Mesendoderm (in vitro differentiated cells): ENCODE data around the gene FAM151A.
A peak's percentile ranks its signal among the peaks of the same experiment; 100 is the strongest.

Experiments
- DNase-seq: peaks from one replicate; pipeline ENCODE4 v3.0.0; 2013
- H2AK5ac ChIP-seq: 2 replicates; pipeline ENCODE4 v1.6.1; 2013; ENCODE audit warnings: low read length, inconsistent platforms
- H2BK120ac ChIP-seq: 2 replicates; pipeline ENCODE4 v1.6.1; 2013; ENCODE audit warnings: low read depth, mild to moderate bottlenecking, low read length, moderate library complexity, mixed read lengths
- H2BK15ac ChIP-seq: replicated peaks from 2 replicates; pipeline ENCODE4 v1.6.1; 2013; ENCODE audit warnings: low read depth, mild to moderate bottlenecking, moderate library complexity
- H2BK5ac ChIP-seq: 2 replicates; pipeline ENCODE4 v1.6.1; 2013; ENCODE audit warnings: low read length, inconsistent platforms
- H3K18ac ChIP-seq: 2 replicates; pipeline ENCODE4 v1.6.1; 2013; ENCODE audit warnings: mild to moderate bottlenecking, low read length, mixed read lengths
- H3K23ac ChIP-seq: one replicate; pipeline ENCODE4 v1.6.1; 2013; ENCODE audit warnings: low read length
- H3K27ac ChIP-seq: 2 replicates; pipeline ENCODE4 v1.5.1; 2013; ENCODE audit warnings: low read depth, mild to moderate bottlenecking, inconsistent platforms, low read length, moderate library complexity
- H3K27me3 ChIP-seq: 2 replicates; pipeline ENCODE4 v1.6.1; 2013; ENCODE audit warnings: low read length, control low read depth, mild to moderate bottlenecking, inconsistent platforms; ENCODE audit not compliant: insufficient read depth, poor library complexity
- H3K36me3 ChIP-seq: 2 replicates; pipeline ENCODE4 v1.6.1; 2013; ENCODE audit warnings: low read length, inconsistent platforms; ENCODE audit not compliant: control insufficient read depth, insufficient read depth
- H3K4ac ChIP-seq: one replicate; pipeline ENCODE4 v1.6.1; 2013; ENCODE audit warnings: low read depth, mild to moderate bottlenecking, low read length, moderate library complexity
- H3K4me1 ChIP-seq: 2 replicates; pipeline ENCODE4 v1.6.1; 2013; ENCODE audit warnings: low read depth, low read length, inconsistent platforms; ENCODE audit not compliant: control insufficient read depth
- H3K4me2 ChIP-seq: 2 replicates; pipeline ENCODE4 v1.6.1; 2013; ENCODE audit warnings: low read length
- H3K4me3 ChIP-seq: 2 replicates; pipeline ENCODE4 v1.5.1; 2013; ENCODE audit warnings: mild to moderate bottlenecking, low read length
- H3K56ac ChIP-seq: one replicate; pipeline ENCODE4 v1.6.1; 2013; ENCODE audit warnings: low read length
- H3K79me1 ChIP-seq: 2 replicates; pipeline ENCODE4 v1.6.1; 2013; ENCODE audit warnings: low read length, inconsistent platforms
- H3K79me2 ChIP-seq: 2 replicates; pipeline ENCODE4 v1.6.1; 2013; ENCODE audit warnings: mild to moderate bottlenecking, low read length; ENCODE audit not compliant: control insufficient read depth, insufficient read depth
- H3K9ac ChIP-seq: 2 replicates; pipeline ENCODE4 v1.6.1; 2013; ENCODE audit warnings: low read length, inconsistent platforms
- H4K5ac ChIP-seq: one replicate; pipeline ENCODE4 v1.6.1; 2013; ENCODE audit warnings: low read length
- H4K8ac ChIP-seq: one replicate; pipeline ENCODE4 v1.6.1; 2013; ENCODE audit warnings: low read depth, mild to moderate bottlenecking, control low read depth, low read length, moderate library complexity
- WGBS: extraction: QIAGEN DNeasy Blood & Tissue Kit; methylation state at CpG from one replicate; pipeline ENCODE4 v1.1.7; 2013; ENCODE audit warnings: low lambda C conversion rate, missing lambda C conversion rate; ENCODE audit not compliant: insufficient coverage; ENCODE audit errors: extremely low coverage; 5-methylcytosine and 5-hydroxymethylcytosine counted together

Gene FAM151A

DNA sequence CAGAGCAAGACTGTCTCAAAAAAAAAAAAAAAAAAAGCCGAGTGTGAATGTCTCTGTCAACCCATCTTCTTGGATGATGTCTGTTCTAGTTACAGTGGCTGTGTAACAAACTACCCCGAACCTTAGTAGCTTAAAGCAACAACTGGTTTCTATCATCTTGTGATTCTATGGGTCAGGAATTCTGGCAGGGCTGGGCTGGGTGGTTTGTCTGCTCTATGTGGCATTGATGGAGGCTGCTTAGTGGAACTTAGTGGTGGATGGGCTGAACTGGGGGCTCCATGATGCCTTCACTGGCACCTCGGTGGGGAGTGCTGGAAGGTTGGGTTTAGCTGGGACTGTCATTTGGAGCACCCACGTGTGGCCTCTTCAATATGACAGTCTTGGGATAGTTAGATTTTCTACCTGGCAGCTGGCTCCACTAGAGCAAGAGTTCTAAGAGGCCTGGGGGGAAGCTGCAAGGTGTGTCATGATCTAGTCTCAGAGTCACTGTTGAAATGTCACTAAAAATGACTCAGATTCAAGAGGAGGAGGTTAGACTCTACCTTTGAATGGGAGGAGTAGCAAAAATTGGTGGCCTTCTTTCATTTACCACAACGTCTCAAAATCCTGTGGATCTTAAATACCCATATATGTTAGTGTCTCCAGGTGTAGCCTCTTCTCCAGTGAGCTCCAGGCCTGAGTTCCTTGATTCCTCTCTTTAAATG, 56.7 kb downstream of the FAM151A start:
- Histone ChIP-seq H3K23ac (no peak overlapping the region), H3K56ac (no peak overlapping the region), H3K4ac (no peak overlapping the region), H2BK5ac (no peak overlapping the region), H3K79me1 (no peaks in the 10 kb centered on the region), H3K27me3 (no peaks in the 10 kb centered on the region), H2BK15ac (no peak overlapping the region), H2AK5ac (no peak overlapping the region), H2BK120ac (no peak overlapping the region), H3K27ac (no peak overlapping the region), H4K5ac (no peak overlapping the region), H3K4me3 (no peak overlapping the region), H3K4me1 (peaks cover 11% of the 10 kb centered on the region), H3K4me2 (no peak overlapping the region), H3K79me2 (no peaks in the 10 kb centered on the region), H4K8ac (no peak overlapping the region), H3K36me3 (no peaks in the 10 kb centered on the region), H3K18ac (no peak overlapping the region), H3K9ac (no peak overlapping the region)
- WGBS: no CpG with 5 or more reads among the region's 5 CpGs
- DNase-seq: no peak

GRCh38 chr1:54565113-54565501, 58.2 kb downstream of the FAM151A start:
- Histone ChIP-seq H3K27ac (no peak overlapping the region), H2AK5ac (no peak overlapping the region), H3K79me2 (no peaks in the 10 kb centered on the region), H2BK120ac (no peak overlapping the region), H3K4me2 (no peak overlapping the region), H4K5ac (no peak overlapping the region), H3K4me3 (no peak overlapping the region), H3K4me1 (peaks cover 6% of the 10 kb centered on the region), H3K23ac (no peak overlapping the region), H3K9ac (no peak overlapping the region), H4K8ac (no peak overlapping the region), H3K27me3 (no peaks in the 10 kb centered on the region), H3K56ac (no peak overlapping the region), H2BK15ac (no peak overlapping the region), H3K4ac (no peak overlapping the region), H2BK5ac (no peak overlapping the region), H3K18ac (no peak overlapping the region), H3K79me1 (no peaks in the 10 kb centered on the region), H3K36me3 (no peaks in the 10 kb centered on the region)
- no CpG with 5 or more reads among the region's 4 CpGs for WGBS
- DNase-seq: no peak

DNA sequence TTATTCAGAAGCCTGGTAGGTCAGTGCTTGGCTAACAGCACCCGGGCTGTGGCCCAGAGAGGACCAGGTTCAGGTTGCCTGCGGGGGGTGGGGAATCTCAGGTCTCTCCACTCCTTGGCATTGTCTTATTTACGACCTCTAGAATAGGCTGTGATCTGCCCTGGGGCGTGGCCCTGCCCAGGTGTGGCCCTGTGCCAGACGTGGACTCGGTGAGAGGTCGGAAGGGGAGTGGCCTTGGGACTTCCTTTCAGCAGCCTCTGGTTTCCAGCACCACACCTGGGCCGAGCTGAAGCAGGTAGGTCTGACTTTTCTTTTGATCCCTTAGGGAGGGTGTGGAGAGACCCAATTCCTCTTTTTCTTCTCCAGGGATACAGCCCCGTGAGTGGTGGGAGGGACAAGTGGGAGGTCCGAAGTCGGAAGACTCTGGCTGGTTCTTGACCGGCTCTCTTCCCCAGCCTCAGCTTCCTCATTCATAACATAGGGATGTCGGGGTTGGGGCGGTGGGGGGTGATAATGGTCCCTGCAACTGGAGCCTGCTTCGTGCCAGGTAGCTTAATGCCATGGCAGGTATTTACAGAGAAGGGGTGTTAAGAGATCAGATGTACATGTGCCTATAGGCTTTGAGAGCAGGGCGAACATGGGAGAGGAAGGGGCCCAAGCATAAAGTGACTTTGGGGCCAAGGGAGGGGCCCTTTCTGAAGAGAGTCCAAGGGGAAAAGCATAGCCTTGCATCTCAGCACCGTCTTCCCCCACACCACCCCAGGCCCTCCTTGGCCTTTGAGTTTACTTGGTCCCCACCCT, 58.8 kb downstream of the FAM151A start:
- no peaks in the 10 kb centered on the region for H3K79me1 ChIP-seq
- H3K4me1 ChIP-seq: peaks cover 6% of the 10 kb centered on the region
- H3K4ac ChIP-seq: no peak overlapping the region
- H2BK5ac ChIP-seq: no peak overlapping the region
- H3K4me3 ChIP-seq: no peak overlapping the region
- H3K79me2 ChIP-seq: no peaks in the 10 kb centered on the region
- H3K27ac ChIP-seq: no peak overlapping the region
- no peak overlapping the region for H2BK120ac ChIP-seq
- WGBS: no CpG with 5 or more reads among the region's 17 CpGs
- no peak overlapping the region for H4K5ac ChIP-seq
- no peak overlapping the region for H3K9ac ChIP-seq
- H2BK15ac ChIP-seq: no peak overlapping the region
- DNase-seq: peak; percentile 37
- no peak overlapping the region for H3K23ac ChIP-seq
- H3K36me3 ChIP-seq: no peaks in the 10 kb centered on the region
- peak overlapping the region; percentile 22 for H3K56ac ChIP-seq
- H3K27me3 ChIP-seq: no peaks in the 10 kb centered on the region
- no peak overlapping the region for H3K4me2 ChIP-seq
- no peak overlapping the region for H2AK5ac ChIP-seq
- no peak overlapping the region for H3K18ac ChIP-seq
- H4K8ac ChIP-seq: no peak overlapping the region

DNA sequence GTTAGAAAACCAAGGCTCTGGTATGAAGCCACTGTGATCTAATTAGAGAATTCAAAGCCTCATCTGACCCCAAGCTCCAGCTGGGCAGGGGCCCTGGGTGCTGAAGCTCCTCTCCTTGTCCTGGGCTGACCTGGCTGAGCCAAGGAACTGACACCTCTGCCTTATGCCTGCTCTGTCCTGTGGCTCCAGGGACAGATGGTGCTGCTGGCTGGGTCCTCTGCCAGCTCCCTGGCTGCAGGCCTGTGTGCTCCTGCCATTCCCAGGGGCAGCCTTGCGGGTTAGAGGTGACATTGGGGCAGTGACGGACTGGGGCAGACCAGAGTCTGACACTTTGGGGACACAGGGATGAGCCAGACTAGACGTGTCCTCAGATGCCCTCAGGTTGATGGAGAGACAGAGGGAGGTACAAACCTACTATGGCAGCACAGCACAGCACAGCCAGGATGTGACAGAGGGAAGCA, 63.5 kb downstream of the FAM151A start:
- no peak for DNase-seq
- Histone ChIP-seq H3K79me2 (no peaks in the 10 kb centered on the region), H3K79me1 (no peaks in the 10 kb centered on the region), H4K5ac (no peak overlapping the region), H3K4ac (no peak overlapping the region), H4K8ac (no peak overlapping the region), H2AK5ac (no peak overlapping the region), H3K23ac (no peak overlapping the region), H3K4me1 (no peaks in the 10 kb centered on the region), H3K27ac (no peak overlapping the region), H2BK5ac (no peak overlapping the region), H2BK120ac (no peak overlapping the region), H3K27me3 (no peaks in the 10 kb centered on the region), H3K9ac (no peak overlapping the region), H3K18ac (no peak overlapping the region), H3K36me3 (no peaks in the 10 kb centered on the region), H2BK15ac (no peak overlapping the region), H3K4me2 (no peak overlapping the region), H3K56ac (no peak overlapping the region), H3K4me3 (no peak overlapping the region)
- no CpG with 5 or more reads among the region's 3 CpGs for WGBS
